MG63 (cell line): Measurements from ENCODE around the gene NUDT3. TPM values are rescaled to one million over a fixed set of nuclear protein-coding genes. Genes with fewer than 3 reads are reported as not detected.
A peak's percentile ranks its signal among the peaks of the same experiment; 100 is the strongest.
"Not testable (repeated sequence)": the region's sequence is repeated elsewhere in the genome, so short reads cannot be mapped to it uniquely, and the experiment has no call there.

Experiments
- DNase-seq: peaks from one replicate; pipeline ENCODE4 v3.0.0-alpha.2; 2020
- H3K27me3 ChIP-seq: fragments of 250-450 bp; sonication (Bioruptor Pico); 2 replicates; pipeline ENCODE4 v1.5.1; 2020; ENCODE audit warnings: mild to moderate bottlenecking, moderate library complexity
- H3K36me3 ChIP-seq: fragments of 250-450 bp; sonication (Bioruptor Pico); 2 replicates; pipeline ENCODE4 v1.5.1; 2020; ENCODE audit warnings: mild to moderate bottlenecking, moderate library complexity
- H3K4me3 ChIP-seq: fragments of 250-450 bp; sonication (Bioruptor Pico); 2 replicates; pipeline ENCODE4 v1.5.1; 2020; ENCODE audit warnings: mild to moderate bottlenecking, moderate library complexity
- H3K9me3 ChIP-seq: fragments of 250-450 bp; sonication (Bioruptor Pico); 2 replicates; pipeline ENCODE4 v1.5.1; 2020; ENCODE audit warnings: mild to moderate bottlenecking, moderate library complexity
- total RNA-seq: library from RNA; depleted of rRNA; stranded (reverse); fragments of >200 nt; shearing (Covaris generic); gene quantifications from 2 replicates; pipeline ENCODE4 v1.2.3, GENCODE V29; 2014; ENCODE audit warnings: low replicate concordance

Gene NUDT3
- total RNA-seq, 1 experiment from 2014 or later = 2.6 TPM

DNA sequence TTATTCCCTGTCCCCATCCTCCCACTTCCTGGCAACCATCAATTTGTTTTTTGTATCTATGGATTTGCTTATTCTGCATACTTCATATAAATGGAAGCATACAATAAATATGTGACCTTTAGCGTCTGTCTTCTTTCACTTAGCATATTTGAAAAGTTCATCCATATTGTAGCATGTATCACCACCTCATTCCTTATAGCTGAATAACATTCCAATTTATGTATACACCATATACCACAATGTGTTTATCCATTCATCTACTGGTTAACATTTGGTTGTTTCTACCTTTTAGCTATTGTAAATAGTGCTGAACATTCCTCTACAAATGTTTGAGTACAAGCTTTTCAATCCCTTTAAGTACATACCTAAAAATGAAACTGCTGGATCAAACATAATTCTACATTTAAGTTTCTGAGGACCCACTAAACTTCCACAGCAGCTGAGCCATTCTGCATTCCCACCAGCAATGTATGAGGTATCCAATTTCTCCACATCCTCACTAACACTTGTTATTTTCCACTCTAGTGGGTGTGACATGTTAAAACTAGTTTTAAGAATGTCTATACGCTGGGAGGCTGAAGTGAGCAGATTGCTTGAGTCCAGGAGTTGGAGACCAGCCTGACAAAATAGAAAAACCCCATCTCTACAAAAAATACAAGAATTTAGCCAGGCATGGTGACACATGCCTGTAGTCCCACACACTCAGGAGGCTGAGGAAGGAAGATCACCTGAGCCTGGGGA, 32.9 kb downstream of the NUDT3 start:
- Histone ChIP-seq H3K36me3 (no peaks in the 10 kb centered on the region), H3K9me3 (no peaks in the 10 kb centered on the region), H3K27me3 (no peaks in the 10 kb centered on the region), H3K4me3 (no peak overlapping the region)
- DNase-seq = no peak

DNA sequence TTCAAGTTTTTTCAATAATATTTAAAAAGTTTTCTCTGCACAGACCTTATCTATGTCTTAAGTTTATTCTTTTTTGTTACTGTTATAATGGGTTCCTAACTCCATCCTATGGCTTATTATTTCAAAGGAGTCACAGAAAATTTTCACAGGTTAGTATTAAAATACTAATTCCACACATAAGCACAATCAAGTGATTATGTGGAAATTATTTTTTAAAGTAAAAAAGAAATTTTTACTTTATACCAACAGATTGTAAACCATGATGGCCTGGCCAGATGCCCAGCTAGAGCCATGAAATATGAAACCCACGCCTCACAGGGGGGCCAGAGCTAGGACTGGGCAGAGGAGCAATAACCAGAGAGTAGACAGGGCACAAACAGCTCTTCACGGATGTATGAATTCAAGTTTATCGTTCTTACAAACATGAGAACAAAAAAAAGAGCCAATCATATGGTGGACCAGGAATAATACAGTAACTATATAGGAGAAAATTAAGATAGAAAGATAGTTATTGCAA, 34.0 kb downstream of the NUDT3 start:
- peak; percentile 43 for DNase-seq
- Histone ChIP-seq H3K4me3 (no peak overlapping the region), H3K36me3 (no peaks in the 10 kb centered on the region), H3K9me3 (no peaks in the 10 kb centered on the region), H3K27me3 (no peaks in the 10 kb centered on the region)

DNA sequence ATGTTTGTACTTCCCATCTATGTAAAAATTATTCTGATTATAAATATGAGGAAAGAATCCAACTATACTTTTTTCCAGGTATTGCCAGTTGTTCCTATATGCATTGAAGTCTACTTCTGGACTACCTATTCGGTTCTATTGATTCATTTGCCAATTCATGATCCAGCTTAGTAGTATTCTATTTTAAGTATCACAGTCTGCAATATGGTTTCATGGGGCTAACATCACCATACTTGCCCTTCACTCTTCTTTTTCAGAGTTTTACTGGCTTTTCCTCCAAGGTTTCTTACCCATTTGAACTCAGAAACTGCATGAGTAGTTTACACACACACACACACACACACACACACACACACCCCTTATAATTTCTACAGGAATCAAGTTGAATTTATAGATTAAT, 34.5 kb downstream of the NUDT3 start:
- no peak overlapping the region for H3K4me3 ChIP-seq
- no peaks in the 10 kb centered on the region for H3K9me3 ChIP-seq
- no peaks in the 10 kb centered on the region for H3K36me3 ChIP-seq
- no peak for DNase-seq
- H3K27me3 ChIP-seq = no peaks in the 10 kb centered on the region

DNA sequence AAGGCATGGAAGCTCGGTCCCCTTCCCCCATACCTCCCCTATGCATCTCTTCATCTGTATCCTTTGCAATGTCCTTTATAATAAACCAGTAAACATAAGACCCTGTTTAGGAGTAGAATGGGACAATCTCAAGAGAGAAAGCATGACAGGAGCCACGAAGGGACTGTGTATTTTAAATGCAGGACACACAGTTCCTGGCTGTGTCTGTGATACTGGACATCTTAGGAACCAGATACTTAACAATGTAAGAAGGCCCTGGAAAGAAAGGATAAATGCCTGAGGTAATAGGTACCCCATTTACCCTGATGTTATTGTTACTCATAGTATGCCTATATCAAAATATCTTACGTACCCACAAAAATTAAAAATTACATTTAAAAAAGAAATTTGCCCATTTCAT, 36.6 kb downstream of the NUDT3 start:
- H3K4me3 ChIP-seq = no peak overlapping the region
- DNase-seq = no peak
- no peaks in the 10 kb centered on the region for H3K9me3 ChIP-seq
- no peaks in the 10 kb centered on the region for H3K36me3 ChIP-seq
- H3K27me3 ChIP-seq = no peaks in the 10 kb centered on the region

DNA sequence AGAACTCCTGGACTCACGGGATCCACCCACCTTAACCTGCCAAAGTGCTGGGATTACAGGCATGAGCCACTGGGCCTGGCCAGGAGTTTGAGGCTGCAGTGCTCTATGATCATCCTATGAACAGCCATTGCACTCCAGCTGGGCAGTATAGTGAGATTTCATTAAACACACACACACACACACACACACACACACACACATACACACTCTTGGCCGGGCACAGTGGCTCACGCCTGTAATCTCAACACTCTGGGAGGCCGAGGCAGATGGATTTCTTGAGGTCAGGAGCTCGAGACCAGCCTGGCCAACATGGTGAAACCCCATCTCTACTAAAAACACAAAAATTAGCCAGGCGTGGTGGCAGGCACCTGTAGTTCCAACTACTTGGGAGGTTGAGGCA, 38.2 kb downstream of the NUDT3 start:
- H3K9me3 ChIP-seq, H3K36me3 ChIP-seq, H3K4me3 ChIP-seq, DNase-seq, H3K27me3 ChIP-seq: not testable (repeated sequence)

DNA sequence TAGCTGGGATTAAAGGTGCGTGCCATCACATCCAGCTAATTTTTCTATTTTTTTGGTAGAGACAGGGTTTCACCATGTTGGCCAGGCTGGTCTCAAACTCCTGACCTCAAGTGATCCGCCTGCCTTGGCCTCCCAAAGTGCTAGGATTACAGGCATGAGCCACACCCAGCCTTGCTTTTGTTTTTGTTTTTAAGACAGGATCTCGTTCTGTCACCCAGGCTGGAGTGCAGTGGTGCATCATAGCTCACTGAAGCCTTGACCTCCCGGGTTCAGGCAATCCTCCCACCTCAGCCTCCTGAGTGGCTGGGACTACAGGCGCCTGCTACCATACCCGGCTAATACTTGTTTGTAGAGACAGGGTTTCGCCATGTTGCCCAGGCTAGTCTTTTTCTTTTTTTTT, 38.9 kb downstream of the NUDT3 start:
- not testable (repeated sequence) for H3K36me3 ChIP-seq, H3K9me3 ChIP-seq, H3K4me3 ChIP-seq, H3K27me3 ChIP-seq, DNase-seq

DNA sequence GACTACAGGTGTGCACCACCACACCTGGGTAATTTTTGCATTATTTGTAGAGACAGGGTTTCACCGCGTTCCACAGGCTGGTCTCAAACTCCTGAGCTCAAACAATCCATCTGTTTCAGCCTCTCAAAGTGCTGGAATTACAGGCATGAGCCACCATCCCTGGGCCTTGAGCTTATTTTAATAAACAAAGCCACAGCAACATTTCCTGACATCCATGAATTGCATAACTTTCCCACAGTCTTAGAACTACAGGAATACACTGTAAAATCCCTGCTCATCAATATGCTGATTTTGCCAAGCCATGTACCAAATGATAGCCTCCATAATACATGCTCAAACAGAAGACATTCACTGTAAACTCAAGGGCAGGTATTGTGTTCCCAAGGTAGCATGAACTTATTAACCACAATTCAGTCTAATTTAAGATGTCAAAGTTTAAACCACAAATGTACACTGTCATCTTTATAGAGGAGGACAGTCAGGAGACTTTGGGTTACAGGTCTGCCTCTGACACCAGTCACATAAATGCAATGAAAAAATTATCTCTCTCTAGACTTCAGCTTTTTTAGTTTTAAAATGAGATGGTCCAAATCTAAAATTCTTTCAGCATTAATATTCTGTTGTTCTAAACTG, 40.0 kb downstream of the NUDT3 start:
- no peaks in the 10 kb centered on the region for H3K27me3 ChIP-seq
- no peaks in the 10 kb centered on the region for H3K36me3 ChIP-seq
- H3K9me3 ChIP-seq = no peaks in the 10 kb centered on the region
- H3K4me3 ChIP-seq = no peak overlapping the region
- no peak for DNase-seq

DNA sequence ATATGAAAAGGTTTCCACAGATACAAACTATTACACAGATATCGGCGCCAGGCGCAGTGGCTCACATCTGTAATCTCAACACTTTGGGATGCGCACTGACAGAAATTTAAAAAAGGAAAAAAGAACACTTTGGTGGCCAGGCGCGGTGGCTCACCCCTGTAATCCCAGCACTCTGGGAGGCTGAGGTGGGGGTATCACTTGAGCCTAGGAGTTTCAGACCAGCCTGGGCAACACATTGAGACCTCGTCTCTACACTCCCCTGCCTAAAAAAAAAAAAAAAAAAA, 41.6 kb downstream of the NUDT3 start:
- H3K27me3 ChIP-seq = no peaks in the 10 kb centered on the region
- no peak for DNase-seq
- H3K36me3 ChIP-seq = no peaks in the 10 kb centered on the region
- H3K4me3 ChIP-seq = no peak overlapping the region
- no peaks in the 10 kb centered on the region for H3K9me3 ChIP-seq

DNA sequence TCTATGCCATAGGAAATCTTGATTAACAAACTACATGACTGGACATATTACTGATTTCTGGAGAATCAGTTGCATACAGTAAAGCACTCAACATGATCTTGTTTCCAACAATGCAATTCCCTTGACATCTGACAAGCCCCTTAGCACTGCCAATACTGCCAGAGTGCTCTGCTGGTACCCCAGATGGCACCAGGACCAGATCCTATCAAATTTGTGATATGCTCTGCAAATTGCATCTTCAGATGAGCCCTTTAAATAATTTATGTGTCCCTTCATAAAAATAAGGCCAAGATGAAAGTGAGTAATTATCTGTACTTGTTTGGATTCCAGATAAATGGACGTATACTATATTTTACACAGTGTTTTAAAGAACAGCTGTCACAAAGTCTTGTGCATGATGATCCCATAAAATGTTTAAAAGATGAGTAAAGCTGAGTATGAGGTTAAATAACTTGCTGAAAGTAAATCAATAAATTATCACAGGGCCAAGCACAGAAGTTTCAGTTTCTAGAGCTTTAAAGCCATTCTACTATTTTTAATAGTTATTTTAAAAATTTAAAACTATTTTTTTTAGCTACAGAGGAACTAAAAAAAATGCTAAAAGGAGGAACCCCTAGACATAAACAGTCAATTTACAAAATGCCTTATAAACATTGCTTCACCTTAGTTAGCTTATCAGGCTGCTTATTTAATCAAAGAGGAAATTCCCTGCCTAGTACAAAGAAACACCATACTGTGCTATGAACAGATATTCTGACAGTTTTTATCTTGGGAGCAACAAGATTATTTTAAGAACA, 42.1 kb downstream of the NUDT3 start:
- H3K4me3 ChIP-seq = no peak overlapping the region
- no peaks in the 10 kb centered on the region for H3K36me3 ChIP-seq
- no peaks in the 10 kb centered on the region for H3K27me3 ChIP-seq
- no peaks in the 10 kb centered on the region for H3K9me3 ChIP-seq
- DNase-seq = no peak

DNA sequence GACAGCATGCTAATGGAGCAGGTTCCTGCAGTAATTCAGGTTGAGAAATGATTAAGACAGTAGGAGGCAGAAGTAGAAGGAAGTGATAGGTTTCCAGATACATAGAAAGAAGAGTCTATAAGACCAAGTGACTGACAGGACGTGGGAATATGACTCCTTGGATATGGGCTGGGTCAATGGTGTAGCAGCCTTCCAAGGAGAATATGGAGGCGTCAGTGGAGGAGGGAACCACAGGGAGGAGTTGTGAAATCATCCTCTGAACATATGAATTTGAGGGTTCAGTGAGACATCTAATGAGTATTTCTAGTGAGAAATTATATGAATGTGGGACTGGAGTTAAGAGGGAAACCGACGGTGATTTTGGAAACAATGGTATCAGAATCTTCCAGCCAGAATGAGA, 43.3 kb downstream of the NUDT3 start:
- no peak overlapping the region for H3K4me3 ChIP-seq
- no peak for DNase-seq
- H3K36me3 ChIP-seq = no peaks in the 10 kb centered on the region
- H3K27me3 ChIP-seq = no peaks in the 10 kb centered on the region
- H3K9me3 ChIP-seq = no peaks in the 10 kb centered on the region

DNA sequence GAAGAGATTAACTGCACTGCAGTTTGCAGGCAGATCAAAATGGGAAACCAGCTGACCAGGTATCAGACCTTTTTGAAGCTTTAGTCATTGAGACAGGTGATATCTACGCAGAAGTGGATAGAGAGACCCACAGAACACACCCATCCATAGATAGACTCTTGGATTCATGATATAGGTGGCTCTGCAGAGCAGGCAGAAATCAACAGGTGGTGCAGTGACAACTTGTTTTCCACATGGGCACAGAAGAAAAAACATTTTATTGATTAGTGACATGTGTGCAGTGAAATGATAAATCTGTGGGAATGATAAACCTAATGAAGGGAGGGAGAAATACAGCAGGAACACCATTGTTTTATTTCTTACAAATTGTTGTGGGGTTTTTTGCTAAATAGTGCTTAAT, 45.2 kb downstream of the NUDT3 start:
- no peaks in the 10 kb centered on the region for H3K9me3 ChIP-seq
- H3K4me3 ChIP-seq = no peak overlapping the region
- H3K36me3 ChIP-seq = no peaks in the 10 kb centered on the region
- DNase-seq = no peak
- no peaks in the 10 kb centered on the region for H3K27me3 ChIP-seq

DNA sequence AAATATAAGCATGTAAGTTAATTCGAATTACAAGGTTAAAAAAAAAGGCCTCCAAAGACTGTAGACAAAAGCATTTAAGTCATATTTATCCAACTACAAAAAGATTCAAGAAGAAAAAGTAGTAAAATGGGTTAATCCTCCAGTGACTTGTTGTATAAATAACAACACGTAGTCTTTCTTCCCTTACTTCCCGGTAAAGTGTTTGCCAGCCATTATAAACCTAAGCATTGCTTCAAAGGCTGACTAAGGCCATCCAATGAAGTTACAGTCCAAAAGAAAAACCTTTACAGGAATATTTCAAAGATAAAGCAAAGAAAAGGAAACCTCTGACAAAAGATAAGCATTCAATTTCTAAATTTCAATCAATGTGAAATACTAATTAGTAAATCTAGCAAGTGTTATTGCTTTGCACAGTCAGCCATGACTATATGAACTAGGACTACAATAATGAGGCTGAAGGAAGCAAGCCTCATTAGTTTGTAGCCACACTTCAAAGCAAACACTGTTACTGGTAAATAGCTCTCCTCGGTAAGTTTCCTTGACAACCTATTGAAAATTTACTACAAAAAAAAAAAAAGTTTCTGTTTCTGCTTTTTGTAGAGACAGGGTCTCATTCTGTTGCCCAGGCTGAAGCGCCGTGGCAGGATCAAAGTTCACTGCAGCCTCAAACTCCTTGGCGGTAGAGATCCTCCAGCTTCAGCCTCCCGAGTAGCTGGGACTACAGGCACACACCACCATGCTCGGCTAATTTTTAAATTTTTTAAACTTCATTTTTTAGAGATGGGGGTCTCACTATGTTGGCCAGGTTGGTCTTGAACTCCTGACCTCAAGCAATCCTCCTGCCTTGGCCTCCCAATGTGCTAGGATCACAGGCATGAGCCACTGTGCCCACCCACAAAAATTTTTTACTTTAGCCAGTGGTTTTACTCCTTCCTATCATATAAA, 46.0 kb downstream of the NUDT3 start:
- Histone ChIP-seq H3K36me3 (no peaks in the 10 kb centered on the region), H3K27me3 (no peaks in the 10 kb centered on the region), H3K4me3 (no peak overlapping the region), H3K9me3 (no peaks in the 10 kb centered on the region)
- DNase-seq = no peak

DNA sequence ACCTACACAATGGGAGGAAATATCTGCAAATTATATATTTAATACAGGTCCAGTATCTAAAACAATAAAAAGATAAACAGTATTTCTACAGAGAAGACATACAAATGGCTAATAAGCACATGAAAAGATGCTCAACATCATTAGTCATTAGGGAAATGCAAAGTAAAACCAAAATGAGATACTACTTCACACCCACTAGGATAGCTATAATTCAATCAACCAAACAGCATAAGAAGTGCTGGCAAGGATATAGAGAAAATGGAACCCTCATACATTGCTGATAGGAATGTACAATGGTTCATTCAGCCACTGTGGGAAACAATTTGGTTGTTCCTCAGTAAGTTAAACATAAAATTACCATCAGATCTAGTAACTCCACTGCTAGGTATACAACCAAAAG, 48.7 kb downstream of the NUDT3 start:
- no peak for DNase-seq
- Histone ChIP-seq H3K36me3 (peaks cover 6% of the 10 kb centered on the region), H3K4me3 (no peak overlapping the region), H3K9me3 (no peaks in the 10 kb centered on the region), H3K27me3 (no peaks in the 10 kb centered on the region)

DNA sequence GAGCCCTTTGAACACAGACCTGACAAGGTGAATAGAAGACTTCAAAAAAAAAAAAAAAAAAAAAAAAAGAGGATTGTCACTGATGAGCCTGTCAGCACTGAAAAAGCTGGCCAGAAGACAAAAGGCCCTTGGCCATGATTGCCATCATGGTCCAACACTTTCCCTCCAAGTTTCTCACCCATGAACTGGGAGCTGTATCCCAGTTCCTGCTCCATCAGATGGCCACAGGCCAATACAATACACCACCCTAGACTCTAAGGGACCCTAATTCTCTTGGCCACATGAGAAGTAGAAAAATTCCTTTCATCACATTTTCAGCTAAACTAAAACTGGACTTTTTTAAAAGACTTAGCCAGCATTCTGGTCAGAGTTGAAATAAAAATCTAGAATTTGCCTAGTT, 50.2 kb downstream of the NUDT3 start:
- Histone ChIP-seq H3K27me3 (no peaks in the 10 kb centered on the region), H3K36me3 (peaks cover 6% of the 10 kb centered on the region), H3K9me3 (no peaks in the 10 kb centered on the region), H3K4me3 (no peak overlapping the region)
- no peak for DNase-seq

DNA sequence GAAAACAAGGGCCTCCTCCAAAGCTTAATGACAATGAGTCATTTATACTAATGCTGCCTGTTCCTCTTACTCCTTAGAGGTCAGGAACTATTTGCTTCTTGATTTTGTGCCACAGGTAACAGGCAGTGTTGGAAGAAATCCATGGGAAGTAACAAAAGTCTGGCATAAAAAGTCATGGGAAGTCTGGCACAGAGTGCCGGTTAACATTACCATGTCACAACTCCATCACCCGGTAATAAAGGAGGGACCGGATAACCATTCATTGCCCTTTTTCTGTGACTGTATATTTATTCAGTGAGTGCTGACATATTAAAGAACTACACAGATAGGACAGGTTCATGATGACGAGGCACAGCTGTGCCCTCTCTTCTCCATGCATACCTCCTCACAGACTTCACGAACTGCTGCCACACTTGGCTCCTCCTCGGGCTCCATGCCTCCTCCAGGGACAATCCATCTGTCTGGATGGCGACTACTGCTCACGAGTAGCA, 50.9 kb downstream of the NUDT3 start:
- Histone ChIP-seq H3K4me3 (no peak overlapping the region), H3K9me3 (no peaks in the 10 kb centered on the region), H3K36me3 (peaks cover 6% of the 10 kb centered on the region), H3K27me3 (no peaks in the 10 kb centered on the region)
- peak; percentile 18 for DNase-seq

DNA sequence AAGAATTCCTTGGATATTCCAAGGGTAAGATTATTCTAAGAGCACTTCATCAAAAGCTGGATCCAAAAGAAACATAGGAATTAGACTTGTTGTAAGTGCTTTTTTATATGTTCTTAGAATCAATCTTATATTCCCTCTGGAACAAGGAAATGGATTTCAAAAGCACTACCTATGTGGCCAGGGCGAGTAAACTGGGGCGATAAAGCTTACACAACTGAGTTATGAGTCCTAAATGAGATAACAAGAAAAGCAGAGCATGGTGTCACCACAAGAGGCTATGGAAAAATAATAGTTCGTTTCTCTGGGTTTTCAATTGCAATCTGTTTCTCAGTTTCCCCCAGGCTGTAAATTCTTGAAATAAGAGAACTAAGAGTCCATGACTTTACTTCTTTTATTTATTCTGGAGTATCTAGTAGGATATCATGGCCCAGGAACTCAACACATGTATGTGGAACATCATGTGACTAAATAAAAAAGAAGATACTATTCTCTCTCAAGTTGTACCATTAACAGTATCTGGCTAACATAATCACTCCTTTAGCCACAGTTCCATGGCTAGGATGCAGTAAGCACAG, 51.5 kb downstream of the NUDT3 start:
- Histone ChIP-seq H3K36me3 (peaks cover 6% of the 10 kb centered on the region), H3K4me3 (no peak overlapping the region), H3K27me3 (no peaks in the 10 kb centered on the region), H3K9me3 (no peaks in the 10 kb centered on the region)
- DNase-seq = no peak
